Tibial artery (tissue), 4 donors: ENCODE data around the gene NARF.

ENCODE experiments used
- DNase-seq, 2 donors: peaks; one replicate each; pipeline ENCODE4 v3.0.0-alpha.2; 2019
- H3K27ac ChIP-seq, 2 donors: fragments of 200-600 bp; sonication (generic) in 1 of 2; 1 replicate in 1 of 2; 2 replicates in 1 of 2; pipeline ENCODE4 v1.5.1; 2018 to 2019; ENCODE audit warnings: mild to moderate bottlenecking in 1 of 2
- H3K27me3 ChIP-seq, 2 donors: fragments of 200-600 bp; sonication (generic) in 1 of 2; one replicate each; pipeline versions ENCODE4 v1.5.1 to v1.6.0; 2016 to 2019
- H3K36me3 ChIP-seq, 3 donors: fragments of 200-600 bp; sonication (generic) in 2 of 3; one replicate each; pipeline ENCODE4 v1.5.1; 2016 to 2019; ENCODE audit warnings: mild to moderate bottlenecking in 2 of 3
- H3K4me1 ChIP-seq, 4 donors: fragments of 200-600 bp; sonication (generic) in 2 of 4; 1 replicate in 3 of 4; 2 replicates in 1 of 4; pipeline ENCODE4 v1.5.1; 2016 to 2019
- H3K4me3 ChIP-seq, 2 donors: fragments of 200-600 bp; sonication (generic) in 1 of 2; 1 replicate in 1 of 2; 2 replicates in 1 of 2; pipeline ENCODE4 v1.5.1; 2018 to 2019; ENCODE audit warnings: mild to moderate bottlenecking in 2 of 2
- H3K9me3 ChIP-seq, 3 donors: fragments of 200-600 bp; sonication (generic) in 1 of 3; one replicate each; pipeline ENCODE4 v1.5.1; 2016 to 2019
- intact Hi-C: fragments of 100-400 bp; cut with DNase I; formaldehyde crosslinking; loops from one replicate; pipeline ENCODE4 v1.15.0; 2023; ENCODE audit warnings: low total_unique reads
- TF ChIP-seq, protein P1 (sequence below), 2 experiments: fragments of 200-600 bp in 1 of 2; fragments of 450-650 bp in 1 of 2; IDR thresholded peaks; one replicate each; pipeline ENCODE4 v1.5.1; 2017 to 2019; ENCODE audit warnings: antibody characterized with exemption in 2 of 2, mild to moderate bottlenecking in 1 of 2, moderate library complexity in 1 of 2

NARF gene

DNA sequence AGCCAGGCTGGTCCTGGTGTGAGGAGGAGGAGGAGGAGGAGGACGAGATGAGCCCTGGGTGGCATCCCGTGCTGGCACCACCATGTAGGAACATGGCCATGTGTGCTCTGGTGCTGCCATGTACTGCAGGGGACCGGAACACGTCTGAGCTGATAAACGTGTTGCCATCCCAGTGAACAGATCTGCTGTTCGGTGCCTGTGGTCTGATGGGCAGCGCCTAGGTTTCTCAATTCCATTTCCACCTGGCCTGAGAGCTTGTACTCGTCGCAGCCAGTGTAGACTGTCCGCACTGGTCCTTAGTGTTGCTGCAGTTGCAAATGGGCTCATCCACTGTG lies 32.6 kb downstream of the NARF start:
- H3K27ac ChIP-seq: peak overlapping the region; percentile 86 to 91
- H3K4me3 ChIP-seq: no peak overlapping the region
- TF ChIP-seq, protein P1, sequence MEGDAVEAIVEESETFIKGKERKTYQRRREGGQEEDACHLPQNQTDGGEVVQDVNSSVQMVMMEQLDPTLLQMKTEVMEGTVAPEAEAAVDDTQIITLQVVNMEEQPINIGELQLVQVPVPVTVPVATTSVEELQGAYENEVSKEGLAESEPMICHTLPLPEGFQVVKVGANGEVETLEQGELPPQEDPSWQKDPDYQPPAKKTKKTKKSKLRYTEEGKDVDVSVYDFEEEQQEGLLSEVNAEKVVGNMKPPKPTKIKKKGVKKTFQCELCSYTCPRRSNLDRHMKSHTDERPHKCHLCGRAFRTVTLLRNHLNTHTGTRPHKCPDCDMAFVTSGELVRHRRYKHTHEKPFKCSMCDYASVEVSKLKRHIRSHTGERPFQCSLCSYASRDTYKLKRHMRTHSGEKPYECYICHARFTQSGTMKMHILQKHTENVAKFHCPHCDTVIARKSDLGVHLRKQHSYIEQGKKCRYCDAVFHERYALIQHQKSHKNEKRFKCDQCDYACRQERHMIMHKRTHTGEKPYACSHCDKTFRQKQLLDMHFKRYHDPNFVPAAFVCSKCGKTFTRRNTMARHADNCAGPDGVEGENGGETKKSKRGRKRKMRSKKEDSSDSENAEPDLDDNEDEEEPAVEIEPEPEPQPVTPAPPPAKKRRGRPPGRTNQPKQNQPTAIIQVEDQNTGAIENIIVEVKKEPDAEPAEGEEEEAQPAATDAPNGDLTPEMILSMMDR (IDR thresholded peaks at IDR 0.05): no peak
- H3K4me1 ChIP-seq: peaks cover 0 to 56% (median 29%) of the 10 kb centered on the region in 4 donors
- H3K36me3 ChIP-seq: peaks cover 9 to 25% (median 20%) of the 10 kb centered on the region in 3 donors
- no peak for DNase-seq
- intact Hi-C loops: loop anchor here (5.0 kb wide), 1 partner anchor 39 kb away; the partner anchor contains the start of gene CYBC1
- H3K9me3 ChIP-seq: no peaks in the 10 kb centered on the region
- H3K27me3 ChIP-seq: no peaks in the 10 kb centered on the region

DNA sequence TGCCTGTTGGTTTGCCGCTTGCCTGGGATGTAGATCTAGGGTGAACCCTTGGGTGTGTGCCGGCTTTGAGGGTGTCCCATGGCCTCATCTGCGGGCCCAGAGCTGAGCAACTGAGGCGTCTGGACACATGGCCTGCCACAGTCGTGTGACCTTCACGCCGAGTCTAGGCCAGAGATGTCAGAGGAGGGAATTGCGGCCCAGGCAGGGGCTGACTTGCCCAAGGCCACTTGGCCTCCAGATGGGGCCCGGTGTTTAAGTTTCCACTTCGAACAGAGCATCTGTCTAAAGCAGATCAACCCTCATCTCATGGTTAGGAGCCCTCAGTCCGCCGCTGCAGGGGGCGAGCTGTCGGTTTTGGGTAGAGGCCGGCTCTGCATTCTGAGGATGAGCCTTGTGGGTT lies 33.0 kb downstream of the NARF start:
- intact Hi-C loops: loop anchor here (5.0 kb wide), 1 partner anchor 39 kb away; the partner anchor contains the start of gene CYBC1
- TF ChIP-seq, protein P1 (IDR thresholded peaks at IDR 0.05): no peak

DNA sequence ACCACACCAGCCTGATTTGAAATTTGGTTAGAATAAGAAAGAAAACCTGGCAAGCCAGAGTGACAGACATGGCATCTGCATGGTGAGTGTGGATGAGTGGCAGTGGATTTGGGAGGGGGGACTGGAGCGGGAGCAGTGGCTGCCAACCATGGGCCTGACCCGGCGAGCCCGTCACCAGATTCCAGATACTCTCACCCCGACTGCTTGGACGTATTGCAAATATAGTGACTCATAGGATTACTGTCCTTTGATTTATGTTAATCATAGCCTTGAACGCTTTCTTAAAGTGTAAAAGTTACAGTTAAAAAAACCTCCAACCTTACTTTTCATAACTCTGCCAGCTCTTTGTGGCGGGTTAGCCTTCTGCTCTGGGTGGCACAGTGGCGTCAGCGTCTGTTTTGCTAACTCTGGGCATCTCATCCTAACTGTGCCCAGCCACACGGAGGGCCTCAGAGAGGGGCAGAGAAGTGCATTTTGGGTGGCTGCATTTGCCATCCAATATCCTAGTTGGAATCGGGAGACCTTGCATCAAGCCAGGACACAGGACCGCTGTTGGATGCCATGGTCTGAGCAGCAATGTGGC lies 34.2 kb downstream of the NARF start:
- no peak for DNase-seq
- Histone ChIP-seq H3K27me3 (no peaks in the 10 kb centered on the region), H3K4me3 (no peak overlapping the region), H3K36me3 (peaks cover 0 to 10% (median 4%) of the 10 kb centered on the region in 3 donors), H3K9me3 (no peaks in the 10 kb centered on the region), H3K4me1 (peaks cover 0 to 64% (median 36%) of the 10 kb centered on the region in 4 donors), H3K27ac (peak overlapping the region; percentile 93 to 94)
- intact Hi-C loops: loop anchor here (5.0 kb wide), 1 partner anchor 40 kb away; the partner anchor contains the start of gene CYBC1
- TF ChIP-seq, protein P1 (IDR thresholded peaks at IDR 0.05): no peak

More for the DNA sequence above, 33.0 kb downstream of the NARF start:
- Histone ChIP-seq H3K36me3 (peaks cover 7 to 22% (median 16%) of the 10 kb centered on the region in 3 donors), H3K27me3 (no peaks in the 10 kb centered on the region), H3K9me3 (no peaks in the 10 kb centered on the region), H3K4me1 (peaks cover 0 to 60% (median 32%) of the 10 kb centered on the region in 4 donors), H3K4me3 (no peak overlapping the region), H3K27ac (no peak overlapping the region)
- no peak for DNase-seq

DNA sequence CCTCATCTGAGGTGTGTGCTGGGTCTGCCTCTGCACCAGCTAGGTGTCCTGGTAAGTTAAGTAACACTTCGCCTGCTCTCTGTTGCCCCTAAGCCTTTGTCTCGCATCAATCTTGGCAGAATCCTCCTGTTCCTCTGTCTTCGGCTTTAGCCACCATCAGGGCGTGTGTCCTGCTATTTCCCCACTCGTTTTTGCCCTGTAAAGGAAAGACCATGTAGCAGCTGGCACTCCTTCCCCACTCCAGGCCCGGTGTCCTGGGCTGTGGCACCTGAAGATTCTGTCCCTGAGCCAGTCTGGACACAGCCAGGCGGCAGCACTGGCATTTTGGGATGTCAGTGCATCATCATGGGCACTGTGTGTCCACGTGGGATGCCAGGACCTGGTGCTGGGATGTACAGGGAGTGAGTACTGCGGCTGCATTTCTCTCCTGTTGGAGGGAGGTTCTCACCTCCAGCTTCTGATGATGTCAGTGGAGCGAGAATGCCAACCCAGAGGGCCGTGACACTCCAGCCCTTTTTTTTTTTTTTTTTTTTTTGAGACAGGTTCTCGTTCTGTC lies 34.8 kb downstream of the NARF start:
- Histone ChIP-seq H3K27me3 (no peaks in the 10 kb centered on the region), H3K4me1 (peaks cover 0 to 65% (median 36%) of the 10 kb centered on the region in 4 donors), H3K9me3 (no peaks in the 10 kb centered on the region), H3K36me3 (peaks cover 0 to 4% (median 0%) of the 10 kb centered on the region in 3 donors), H3K4me3 (no peak overlapping the region), H3K27ac (peak overlapping the region; percentile 93 to 94)
- TF ChIP-seq, protein P1 (IDR thresholded peaks at IDR 0.05): no peak
- intact Hi-C loops: loop anchor here (5.0 kb wide), 1 partner anchor 41 kb away; the partner anchor contains the start of gene CYBC1
- no peak for DNase-seq

DNA sequence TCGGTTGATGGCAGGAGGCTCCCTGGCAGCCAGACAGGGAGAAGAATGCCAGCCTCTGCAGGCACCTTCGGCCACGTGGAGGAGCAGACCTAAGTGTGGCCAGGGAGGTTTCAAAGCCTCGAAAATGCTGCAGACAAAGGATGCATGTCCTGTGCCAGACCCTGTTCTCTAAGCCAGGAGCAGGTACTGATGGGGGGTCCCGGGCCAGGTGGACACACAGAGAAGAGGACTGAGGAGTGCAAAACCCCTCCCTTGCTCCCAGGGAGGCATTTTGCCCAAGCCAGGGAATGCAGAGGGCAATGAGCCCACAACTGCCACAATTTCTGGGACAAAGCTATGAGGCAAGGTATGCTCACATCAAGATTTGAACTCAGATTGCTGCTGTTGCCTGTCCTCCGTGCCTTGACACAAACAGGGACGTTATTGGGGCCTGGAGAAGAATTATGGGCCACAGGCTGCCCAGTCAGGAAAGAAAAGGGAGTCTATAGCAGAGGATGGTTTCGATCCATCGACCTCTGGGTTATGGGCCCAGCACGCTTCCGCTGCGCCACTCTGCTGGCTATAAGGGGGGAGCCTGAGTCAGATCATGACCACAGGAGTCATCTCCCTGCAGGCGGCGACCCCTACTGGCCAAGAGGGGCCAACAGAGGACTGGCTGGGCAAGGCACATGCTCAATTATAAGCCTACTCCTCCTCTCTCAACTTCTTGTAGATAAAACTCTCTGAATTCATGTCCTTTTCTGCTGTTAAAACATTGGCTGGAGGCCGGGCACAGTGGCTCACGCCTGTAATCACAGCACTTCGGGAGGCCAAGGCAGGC lies 35.9 kb downstream of the NARF start:
- peak; percentile 95 for DNase-seq
- Histone ChIP-seq H3K4me3 (no peak overlapping the region), H3K36me3 (no peaks in the 10 kb centered on the region), H3K9me3 (no peaks in the 10 kb centered on the region), H3K27me3 (no peaks in the 10 kb centered on the region), H3K4me1 (peaks cover 0 to 57% (median 27%) of the 10 kb centered on the region in 4 donors), H3K27ac (peak overlapping the region; percentile 93 to 94)
- TF ChIP-seq, protein P1 (IDR thresholded peaks at IDR 0.05): peak; percentile 86 to 98
- intact Hi-C loops: loop anchor here (5.0 kb wide), 1 partner anchor 42 kb away; the partner anchor contains the start of gene CYBC1
